Measurements from ENCODE around the gene LEF1.
A peak's percentile ranks its signal among the peaks of the same experiment; 100 is the strongest.

Gene LEF1

DNA sequence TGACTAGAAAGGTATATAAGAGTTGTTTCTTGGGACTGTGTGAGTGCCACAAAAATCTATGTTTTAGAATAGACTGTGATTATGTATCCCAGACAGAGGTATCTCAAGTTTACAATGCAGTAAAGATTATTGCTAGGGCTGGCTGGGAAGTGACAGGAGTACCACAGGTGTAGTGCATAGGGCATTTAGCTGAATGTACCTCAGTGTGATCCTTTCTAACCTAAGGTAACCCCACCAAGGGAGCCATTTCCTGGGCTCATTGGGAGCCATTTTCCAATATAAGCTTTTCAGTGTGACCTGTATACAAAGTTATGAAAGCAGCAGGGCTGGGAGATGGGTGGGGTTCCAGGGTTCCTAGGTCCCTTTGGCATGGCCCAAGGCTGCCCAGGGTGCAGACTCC, 6.1 kb upstream of the LEF1 start:
- no peak for DNase-seq

DNA sequence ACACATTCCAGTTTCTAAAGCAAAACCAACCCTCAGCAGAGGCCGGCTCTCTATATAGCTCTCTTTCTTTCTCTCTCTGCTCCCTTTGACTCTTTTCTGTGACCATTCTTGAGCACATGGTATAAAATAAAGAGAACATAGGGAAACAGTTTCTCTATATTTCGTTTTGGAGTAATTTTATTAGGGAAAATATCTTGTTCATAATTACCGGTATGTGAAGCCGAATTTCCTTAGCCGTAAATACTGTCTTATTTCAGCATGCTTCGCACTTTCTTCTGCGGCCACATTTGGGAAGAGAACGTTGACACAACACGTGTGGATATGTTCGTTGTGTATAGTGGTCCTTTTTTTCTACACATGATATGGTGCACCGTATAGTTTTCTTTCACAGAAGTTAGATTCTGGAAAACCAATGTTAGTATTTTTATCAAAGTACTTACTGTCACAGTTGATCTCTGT, 4.9 kb upstream of the LEF1 start:
- no peak for DNase-seq

- DNase-seq = peak; percentile 7
Observed at GRCh38 chr4:108172753-108173598, 4.2 kb upstream of the LEF1 start.

DNA sequence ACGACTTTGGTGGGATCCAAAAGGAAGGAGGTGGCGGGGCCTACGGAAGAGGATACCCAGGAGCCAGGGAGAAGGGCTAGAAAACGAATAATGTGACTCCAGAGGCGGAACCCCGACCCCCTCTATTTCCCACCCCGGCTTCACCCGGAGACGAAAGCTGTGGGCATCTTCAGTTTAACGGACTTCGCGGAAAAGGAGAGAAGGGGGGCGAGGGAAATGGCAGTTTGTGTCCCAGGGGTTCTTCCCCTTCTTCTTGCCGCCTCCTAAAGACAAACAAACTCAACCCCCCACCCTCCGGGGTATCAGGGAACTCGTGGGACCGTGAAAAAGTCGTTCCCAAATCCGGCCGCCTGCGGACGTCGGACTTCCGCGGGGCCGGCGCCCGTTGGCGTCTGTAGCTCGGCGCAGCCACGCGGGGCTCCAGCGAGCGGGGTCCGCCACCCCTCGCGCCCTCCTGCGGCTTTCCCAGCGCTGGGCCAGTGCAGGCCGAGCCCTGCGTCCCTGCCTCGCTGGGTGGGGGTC, 3.6 kb upstream of the LEF1 start:
- DNase-seq = no peak

DNA sequence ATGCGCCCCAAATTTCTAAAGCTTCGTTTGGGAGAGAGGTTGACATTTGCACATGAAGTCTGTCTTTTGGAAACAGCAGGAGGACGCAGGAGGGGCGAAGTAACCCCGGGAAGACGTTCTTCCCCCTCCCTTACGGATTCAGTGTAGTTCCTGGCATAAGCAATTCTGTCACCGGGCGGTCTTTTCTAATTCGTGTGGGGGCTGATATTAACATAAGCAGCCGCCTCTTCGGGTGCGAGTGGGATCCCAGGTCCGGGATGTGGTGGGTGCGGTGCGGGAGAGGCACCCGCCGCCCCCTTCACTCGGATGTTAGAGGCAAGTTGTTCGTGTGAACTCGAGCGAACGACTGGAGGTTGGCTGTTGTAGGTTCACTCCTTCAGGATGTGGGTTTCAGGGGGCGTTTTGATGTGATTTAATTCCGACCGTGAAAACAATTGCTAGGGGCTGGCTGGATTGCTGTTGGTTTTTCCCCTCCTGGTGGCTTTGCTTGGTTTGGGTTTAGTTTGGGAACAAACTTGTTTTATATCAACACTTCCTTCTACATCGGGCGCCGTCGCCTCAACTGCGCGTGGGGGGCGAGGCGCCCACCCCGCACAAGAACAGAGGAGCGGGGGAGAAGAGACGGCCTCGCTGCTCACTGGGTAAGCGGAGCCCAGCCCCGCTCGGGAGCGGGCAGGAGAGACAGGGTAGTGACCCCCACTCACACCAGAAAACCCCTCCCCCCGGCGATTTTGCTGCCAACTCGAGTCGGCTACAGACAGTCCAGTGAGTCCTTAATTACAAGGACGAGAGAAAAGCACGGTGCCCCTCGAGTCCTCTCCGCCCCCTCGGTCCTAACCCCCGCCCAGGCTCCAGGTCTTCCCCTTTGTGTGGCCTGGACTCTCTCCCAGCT, 2.9 kb upstream of the LEF1 start:
- no peak for DNase-seq

GRCh38 chr4:108170631-108171338, 2.1 kb upstream of the LEF1 start:
- DNase-seq = no peak

DNA sequence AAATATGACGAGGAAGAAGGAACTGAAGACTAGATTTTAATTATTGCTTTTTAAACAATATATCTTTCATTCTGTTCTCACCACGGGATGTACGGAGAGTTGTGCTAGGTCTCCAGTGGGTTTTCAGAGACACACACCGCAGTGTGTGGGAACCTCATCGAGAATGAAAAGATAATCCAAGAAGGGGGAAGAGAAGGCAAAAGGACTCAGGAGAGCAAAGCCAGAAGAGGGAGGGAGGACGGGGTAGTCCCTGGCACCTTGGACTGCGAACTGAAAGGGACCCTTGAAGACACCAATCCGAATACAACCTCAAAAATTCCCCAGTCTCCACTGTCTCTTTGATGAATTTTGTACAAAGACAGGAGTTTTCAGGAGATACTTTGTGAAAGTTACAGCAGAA, 932 bp upstream of the LEF1 start:
- no peak for DNase-seq

- no peak for DNase-seq
Observed at GRCh38 chr4:108168160-108168670, 517 bp downstream of the LEF1 start.

DNA sequence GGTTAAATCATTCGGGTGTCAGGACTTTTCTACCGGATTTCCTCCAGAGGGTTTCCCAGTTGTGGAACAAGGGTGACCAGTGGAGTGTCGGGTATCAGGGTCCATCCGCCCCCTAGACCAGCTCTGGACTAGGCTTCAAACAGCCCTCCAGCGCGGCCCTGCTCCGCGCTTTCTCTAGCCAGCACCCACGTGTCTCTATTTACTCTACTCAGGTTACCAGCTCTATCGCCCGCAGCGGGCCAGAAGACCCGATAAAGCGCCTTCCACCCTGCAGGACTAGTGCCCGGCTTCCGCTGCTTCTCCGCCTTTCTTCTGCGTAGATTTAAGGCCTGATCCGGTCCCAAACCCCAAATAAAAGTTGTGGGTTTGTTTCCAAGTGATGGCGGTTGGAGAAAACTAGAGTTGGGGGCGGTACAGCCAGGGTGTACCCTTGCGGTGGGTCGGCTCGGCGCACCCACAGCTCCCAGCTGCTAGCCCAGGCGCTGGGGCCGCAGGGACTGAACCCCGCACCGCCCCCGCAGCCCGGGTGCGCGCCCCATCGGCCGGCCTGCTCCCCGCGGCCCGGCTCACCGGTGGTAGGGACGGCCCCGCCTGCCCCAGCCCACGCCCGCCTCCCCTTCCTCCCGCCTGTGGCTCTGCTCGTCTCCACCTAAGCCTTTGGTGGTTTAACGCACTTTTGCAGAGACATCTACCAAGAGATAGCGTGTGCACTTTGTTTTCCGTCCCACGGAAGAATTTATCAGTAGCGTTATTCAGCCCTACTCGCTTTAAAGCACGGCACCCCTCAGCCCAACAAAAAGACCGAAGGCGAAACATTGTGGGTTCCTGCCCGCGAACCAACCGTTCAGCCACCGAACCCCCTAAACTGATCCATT, 2.1 kb downstream of the LEF1 start:
- peak; percentile 13 for DNase-seq

- no peak for DNase-seq
Observed at GRCh38 chr4:108166038-108166437, 2.7 kb downstream of the LEF1 start.

DNA sequence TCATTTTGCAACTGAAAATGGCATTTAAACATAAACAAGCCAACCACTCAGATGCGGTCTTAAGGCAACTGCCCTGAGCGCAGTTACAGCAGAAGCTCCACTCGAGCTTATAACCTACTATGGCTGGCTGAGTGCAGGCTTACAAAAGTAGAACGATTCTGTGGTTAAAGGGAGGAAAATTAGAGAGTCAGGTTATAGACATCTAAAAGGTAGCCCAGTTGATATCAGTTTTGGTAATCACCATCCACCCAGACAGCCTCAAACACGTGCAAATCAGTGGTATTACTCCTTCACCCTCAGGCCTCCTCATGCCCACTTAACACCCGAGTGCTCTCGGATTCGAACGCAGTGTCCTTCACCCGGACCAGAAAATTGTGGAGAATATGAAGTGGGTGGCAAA, 3.1 kb downstream of the LEF1 start:
- DNase-seq = no peak

- no peak for DNase-seq
Observed at GRCh38 chr4:108163351-108163750, 5.4 kb downstream of the LEF1 start.

DNA sequence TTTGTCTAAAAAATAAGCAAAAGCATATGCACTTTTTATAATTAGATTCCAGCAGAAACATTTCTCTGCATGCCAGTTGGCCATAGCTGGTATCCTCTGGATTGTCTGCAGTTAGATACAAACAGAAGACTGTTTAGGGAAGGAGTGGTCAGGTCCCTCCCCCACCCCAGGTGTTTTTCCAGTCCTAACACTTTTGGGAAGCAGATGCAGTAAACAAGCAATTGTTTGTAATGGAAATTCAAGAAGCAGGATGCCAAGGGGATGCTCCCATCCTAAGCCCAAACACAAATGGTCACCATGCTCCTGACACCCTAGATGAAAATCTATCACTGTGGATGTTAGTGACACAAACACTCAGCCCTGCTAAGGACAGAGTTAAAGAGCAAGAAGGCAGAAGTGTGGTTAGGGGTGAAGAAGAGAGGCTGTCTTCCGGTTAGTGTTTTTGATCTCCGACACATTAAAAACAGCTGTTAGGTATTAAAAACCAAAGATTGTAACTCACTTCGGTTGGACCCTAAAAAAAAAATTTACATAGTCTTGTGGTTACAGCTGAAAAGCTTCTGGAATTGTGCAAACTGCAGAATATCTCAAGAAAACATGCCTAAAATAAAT, 7.9 kb downstream of the LEF1 start:
- DNase-seq = no peak

GRCh38 chr4:108159845-108160244, 8.9 kb downstream of the LEF1 start:
- no peak for DNase-seq

DNA sequence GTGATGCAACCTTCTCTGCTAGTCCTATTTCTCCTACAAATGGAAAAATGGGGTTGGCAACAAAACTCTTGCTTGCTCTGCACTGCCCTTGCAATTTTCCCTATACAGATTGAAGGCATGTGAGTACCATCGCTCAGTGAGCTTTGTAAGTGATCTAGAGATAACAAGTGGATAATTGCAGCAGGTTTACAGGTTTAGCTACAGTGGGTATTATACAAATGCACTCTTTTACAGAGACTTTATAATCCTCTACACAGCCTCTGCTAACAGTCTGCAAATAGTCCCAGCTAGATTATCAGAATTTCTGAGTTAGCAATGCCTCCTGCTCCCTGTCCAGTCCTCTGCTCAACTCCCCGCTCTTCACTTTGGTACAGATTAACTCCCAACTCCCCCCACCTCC, 11.1 kb downstream of the LEF1 start:
- DNase-seq = no peak

DNA sequence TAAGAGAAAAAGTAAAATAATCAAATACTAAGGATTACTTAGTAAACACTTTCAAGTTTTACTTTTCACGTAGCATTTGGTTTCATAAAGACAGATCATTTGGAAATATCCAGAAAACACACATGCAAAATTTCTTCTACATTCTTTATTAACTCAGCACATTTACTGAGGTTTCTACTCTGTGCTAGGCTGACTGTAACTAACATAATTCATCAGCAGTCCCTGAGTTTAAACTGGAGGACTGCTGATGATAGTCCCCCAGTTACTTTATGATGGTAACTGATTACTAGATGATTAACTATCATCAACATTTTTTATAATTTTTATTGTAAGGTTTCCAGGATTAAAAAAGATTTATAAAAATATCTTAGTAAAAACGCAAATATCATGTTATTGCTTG, 12.3 kb downstream of the LEF1 start:
- no peak for DNase-seq

GRCh38 chr4:108155373-108155772, 13.4 kb downstream of the LEF1 start:
- no peak for DNase-seq

DNA sequence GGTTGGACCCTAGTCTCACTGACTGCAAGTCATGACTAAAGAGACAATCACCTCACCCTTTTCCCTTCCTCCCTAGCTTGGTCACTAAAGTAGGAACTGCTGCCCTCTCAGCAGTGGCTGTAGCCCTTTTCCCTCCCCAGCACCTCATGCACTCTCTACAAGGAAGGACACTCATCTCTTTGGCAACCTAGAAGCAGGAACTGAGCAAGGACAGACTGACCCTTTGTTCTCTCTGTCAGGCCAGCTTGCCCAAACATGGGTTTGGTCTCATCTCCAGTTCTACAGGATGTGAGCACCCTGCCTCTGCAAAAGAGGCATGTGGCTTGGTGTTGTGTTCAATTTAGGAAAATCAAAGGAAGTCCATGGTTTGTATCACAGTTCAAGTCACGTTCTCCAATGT, 15.8 kb downstream of the LEF1 start:
- no peak for DNase-seq

DNA sequence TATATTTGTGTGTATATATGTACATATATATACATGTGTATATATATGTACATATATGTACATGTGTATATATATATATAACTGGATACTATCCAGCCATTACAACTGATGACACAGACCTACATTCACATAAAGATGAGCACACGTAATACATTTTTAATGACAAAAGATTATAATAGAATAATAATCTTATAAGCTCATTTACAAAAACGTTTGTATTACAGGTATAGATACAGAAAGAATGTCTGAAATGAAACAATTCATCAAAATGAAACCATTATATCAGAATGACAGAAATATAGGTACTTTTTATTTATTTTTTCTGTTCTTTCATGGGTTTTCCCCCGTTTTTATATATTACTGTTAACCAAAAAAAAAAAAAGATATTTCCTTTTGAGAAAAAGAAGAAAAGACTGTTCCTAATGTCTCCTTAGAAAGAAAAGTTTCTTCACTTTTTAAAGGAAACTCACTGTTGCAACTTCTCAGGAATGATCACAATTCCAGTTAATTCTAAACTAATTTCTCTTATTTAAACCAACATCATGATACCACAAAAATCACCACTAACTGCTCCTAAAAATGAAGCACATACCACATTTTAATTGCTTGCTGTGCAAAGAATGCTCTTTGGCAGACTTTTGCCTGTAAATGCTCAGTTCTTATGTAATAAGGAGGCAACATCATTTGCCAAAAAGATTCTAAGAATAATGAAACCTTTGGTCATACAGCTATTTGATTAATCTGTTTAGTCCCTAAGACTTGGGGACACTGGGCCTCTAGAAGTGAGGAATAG, 18.9 kb downstream of the LEF1 start:
- DNase-seq = no peak

- DNase-seq = no peak
Observed at GRCh38 chr4:108148316-108148715, 20.4 kb downstream of the LEF1 start.

DNA sequence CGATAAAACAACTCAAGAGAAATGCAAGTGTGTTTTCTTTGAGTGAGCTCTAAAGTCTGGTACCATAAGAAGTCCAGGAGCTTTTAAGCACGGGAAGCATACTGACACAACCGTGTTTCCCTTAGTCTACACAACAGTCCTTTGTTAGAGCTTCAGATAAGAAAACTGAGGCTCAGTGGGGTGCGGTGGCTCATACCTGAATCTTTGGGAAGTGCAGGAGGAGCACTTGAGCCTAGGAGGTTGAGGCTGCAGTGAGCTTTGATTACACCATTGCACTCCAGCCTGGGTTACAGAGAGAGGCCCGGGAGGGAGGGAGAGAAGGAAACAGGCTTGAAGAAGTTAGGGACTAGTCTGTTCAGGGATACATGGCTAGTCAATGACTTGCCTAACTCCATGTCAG, 21.9 kb downstream of the LEF1 start:
- no peak for DNase-seq
